Transverse colon (tissue), 4 donors: ENCODE results near the gene CD69. TPM values are rescaled to one million over a fixed set of nuclear protein-coding genes. Genes with fewer than 3 reads are reported as not detected.

Source experiments
- DNase-seq: peaks from one replicate; pipeline ENCODE4 v3.0.0-alpha.2; 2019
- H3K27ac ChIP-seq, 4 donors: fragments of 200-600 bp; sonication (generic); 2 replicates each; pipeline ENCODE4 v1.5.1; 2016 to 2018; ENCODE audit warnings: inconsistent platforms in 4 of 4
- H3K27me3 ChIP-seq: fragments of 200-600 bp; sonication (generic); 2 replicates; pipeline ENCODE4 v1.5.1; 2017; ENCODE audit warnings: inconsistent platforms
- H3K36me3 ChIP-seq, 4 donors: fragments of 200-600 bp; sonication (generic); 2 replicates each; pipeline ENCODE4 v1.5.1; 2017 to 2019; ENCODE audit warnings: inconsistent platforms in 4 of 4
- H3K4me1 ChIP-seq, 4 donors: fragments of 200-600 bp; sonication (generic); 2 replicates each; pipeline ENCODE4 v1.5.1; 2017 to 2020; ENCODE audit warnings: inconsistent platforms in 4 of 4
- H3K4me3 ChIP-seq, 4 donors: fragments of 200-600 bp; sonication (generic); 1 replicate in 1 of 4; 2 replicates in 3 of 4; pipeline versions ENCODE4 v1.5.1 to v1.6.1; 2017 to 2019; ENCODE audit warnings: inconsistent platforms in 4 of 4
- H3K9me3 ChIP-seq, 2 donors: fragments of 200-600 bp; sonication (generic); 2 replicates each; pipeline ENCODE4 v1.5.1; 2017 to 2019; ENCODE audit warnings: inconsistent platforms in 2 of 2
- CTCF ChIP-seq, 5 experiments: fragments of 200-600 bp in 3 of 5; fragments of 450-650 bp in 2 of 5; sonication (generic) in 3 of 5; IDR thresholded peaks; 1 replicate in 2 of 5; 2 replicates in 3 of 5; pipeline ENCODE4 v1.5.1; 2016 to 2017; ENCODE audit warnings: antibody characterized with exemption in 5 of 5, inconsistent platforms in 3 of 5, mild to moderate bottlenecking in 2 of 5, moderate library complexity in 1 of 5
- EP300 ChIP-seq: sonication (generic); formaldehyde crosslinking; IDR thresholded peaks from one replicate; pipeline ENCODE4 v1.6.1; 2017; ENCODE audit warnings: antibody characterized with exemption, low read depth
- POLR2A ChIP-seq: fragments of 450-650 bp; IDR thresholded peaks from one replicate; pipeline ENCODE4 v1.6.1; 2016; ENCODE audit warnings: antibody characterized with exemption, mild to moderate bottlenecking, moderate library complexity
- POLR2AphosphoS5 ChIP-seq, 3 donors: sonication (generic); formaldehyde crosslinking; IDR thresholded peaks; one replicate each; pipeline ENCODE4 v1.6.1; 2016; ENCODE audit warnings: antibody characterized with exemption in 3 of 3
- WGBS, 2 donors: methylation state at CpG; one replicate each; pipeline ENCODE4 v1.1.5; 2018; ENCODE audit warnings: low coverage in 1 of 2; 5-methylcytosine and 5-hydroxymethylcytosine counted together
- in situ Hi-C, 4 donors: fragments of 200-750 bp; cut with MboI; loops; one replicate each; pipeline versions ENCODE4 v1.15.0 to v1.15.1; 2017; ENCODE audit warnings: low sequenced_read_pairs in 3 of 4, low pct_ligation_motif_present in 1 of 4, low pct_unique_long_range_greater_than_20kb in 1 of 4
- intact Hi-C: fragments of 100-400 bp; cut with DNase I; formaldehyde crosslinking; loops from one replicate; pipeline ENCODE4 v1.15.1; 2023; ENCODE audit warnings: low total_unique reads
- total RNA-seq, 4 donors: library from RNA; depleted of rRNA; stranded (reverse); fragments of >200 nt; gene quantifications; one replicate each; pipeline ENCODE4 v1.1.0, GENCODE V29; 2016

CD69 gene
- total RNA-seq, 4 donors from 2014 or later = 7.8 to 19.2 TPM; not detected in 2

GRCh38 chr12:9711664-9712063 is 49.0 kb downstream of the CD69 start:
- 90 to 91% methylated on average over 1 of the region's 1 CpG for WGBS, 2 donors

GRCh38 chr12:9710584-9711375 is 49.9 kb downstream of the CD69 start:
- Histone ChIP-seq H3K27me3 (no peaks in the 10 kb centered on the region), H3K27ac (no peak overlapping the region), H3K9me3 (no peaks in the 10 kb centered on the region), H3K36me3 (no peaks in the 10 kb centered on the region), H3K4me3 (no peak overlapping the region), H3K4me1 (peaks cover 0 to 9% (median 1%) of the 10 kb centered on the region in 4 donors)
- 96% methylated on average over 3 of the region's 3 CpGs; no CpG with 5 or more reads in 1 of the 2 donors for WGBS, 2 donors
- no peak for DNase-seq
- intact Hi-C loops = no loop called here
- in situ Hi-C loops = loop anchor here in 2 of 4 donors (25.0 kb wide), 1 partner anchor 373 kb away; no protein-coding TSS in a partner anchor
- TF ChIP-seq CTCF (IDR thresholded peaks at IDR 0.05) (no peak), EP300 (no peak), POLR2AphosphoS5 (IDR thresholded peaks at IDR 0.05) (no peak), POLR2A (no peak)

More at GRCh38 chr12:9711664-9712063, 49.0 kb downstream of the CD69 start:
- Histone ChIP-seq H3K4me1 (peaks cover 0 to 9% (median 1%) of the 10 kb centered on the region in 4 donors), H3K36me3 (no peaks in the 10 kb centered on the region), H3K4me3 (no peak overlapping the region), H3K27ac (no peak overlapping the region), H3K27me3 (no peaks in the 10 kb centered on the region), H3K9me3 (no peaks in the 10 kb centered on the region)
- in situ Hi-C loops = loop anchor here in 2 of 4 donors (25.0 kb wide), 1 partner anchor 374 kb away; no protein-coding TSS in a partner anchor
- TF ChIP-seq EP300 (no peak), CTCF (IDR thresholded peaks at IDR 0.05) (no peak), POLR2AphosphoS5 (IDR thresholded peaks at IDR 0.05) (no peak), POLR2A (no peak)
- intact Hi-C loops = no loop called here
- DNase-seq = no peak

- Histone ChIP-seq H3K27me3 (no peaks in the 10 kb centered on the region), H3K9me3 (no peaks in the 10 kb centered on the region), H3K27ac (no peak overlapping the region), H3K4me3 (no peak overlapping the region), H3K4me1 (peaks cover 0 to 9% (median 1%) of the 10 kb centered on the region in 4 donors), H3K36me3 (no peaks in the 10 kb centered on the region)
- 88% methylated on average over 3 of the region's 3 CpGs; no CpG with 5 or more reads in 1 of the 2 donors for WGBS, 2 donors
- no peak for DNase-seq
- TF ChIP-seq POLR2A = no peak
- TF ChIP-seq EP300 = no peak
- TF ChIP-seq POLR2AphosphoS5 (IDR thresholded peaks at IDR 0.05) = no peak
- no peak for TF ChIP-seq CTCF (IDR thresholded peaks at IDR 0.05)
- in situ Hi-C loops (loop anchor here in 3 of 4 donors (10.0 to 25.0 kb wide), 3 partner anchors 74 to 374 kb away; no protein-coding TSS in a partner anchor), intact Hi-C loops (no loop called here)
Measured at GRCh38 chr12:9708853-9709252, 51.8 kb downstream of the CD69 start.
